Measurements from ENCODE around the gene TBC1D5. TPM values are rescaled to one million over a fixed set of nuclear protein-coding genes. Genes with fewer than 3 reads are reported as not detected.

Gene TBC1D5
- total RNA-seq, 4 donors from 2014 or later = 51.9 to 66.8 (median 60.1) TPM

- no peak for DNase-seq (ENCODE audit: low spot score in 2 of 2)
- intact Hi-C loops (cut with DNase I; ENCODE audit: low total_unique reads) = no loop called here
These were observed 189.4 kb downstream of the TBC1D5 start for GRCh38 chr3:17553080-17553479.

DNA sequence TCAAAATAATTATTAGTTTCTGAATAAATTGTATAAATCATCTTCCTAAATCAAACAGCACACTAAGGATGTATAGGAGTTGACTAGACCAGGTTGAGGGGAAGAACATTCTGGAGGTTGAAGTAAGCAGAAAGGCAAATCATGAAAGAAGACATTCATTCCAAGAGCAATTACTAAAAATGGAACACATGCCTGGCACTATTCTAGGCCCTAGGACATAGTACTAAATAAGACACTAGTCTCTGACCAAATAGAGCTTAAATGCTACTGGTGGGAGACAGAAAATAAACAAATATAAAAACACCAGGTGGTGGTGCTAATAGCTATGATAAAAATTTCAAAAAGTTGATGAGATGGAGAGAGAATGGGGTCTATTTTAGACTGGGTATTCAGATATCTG, 190.1 kb downstream of the TBC1D5 start:
- DNase-seq (ENCODE audit: low spot score in 2 of 2) = no peak
- intact Hi-C loops (cut with DNase I; ENCODE audit: low total_unique reads) = no loop called here
- no peak overlapping the region for H3K4me3 ChIP-seq (ENCODE audit: low read depth, poor library complexity, severe bottlenecking)
- TF ChIP-seq, protein P1, sequence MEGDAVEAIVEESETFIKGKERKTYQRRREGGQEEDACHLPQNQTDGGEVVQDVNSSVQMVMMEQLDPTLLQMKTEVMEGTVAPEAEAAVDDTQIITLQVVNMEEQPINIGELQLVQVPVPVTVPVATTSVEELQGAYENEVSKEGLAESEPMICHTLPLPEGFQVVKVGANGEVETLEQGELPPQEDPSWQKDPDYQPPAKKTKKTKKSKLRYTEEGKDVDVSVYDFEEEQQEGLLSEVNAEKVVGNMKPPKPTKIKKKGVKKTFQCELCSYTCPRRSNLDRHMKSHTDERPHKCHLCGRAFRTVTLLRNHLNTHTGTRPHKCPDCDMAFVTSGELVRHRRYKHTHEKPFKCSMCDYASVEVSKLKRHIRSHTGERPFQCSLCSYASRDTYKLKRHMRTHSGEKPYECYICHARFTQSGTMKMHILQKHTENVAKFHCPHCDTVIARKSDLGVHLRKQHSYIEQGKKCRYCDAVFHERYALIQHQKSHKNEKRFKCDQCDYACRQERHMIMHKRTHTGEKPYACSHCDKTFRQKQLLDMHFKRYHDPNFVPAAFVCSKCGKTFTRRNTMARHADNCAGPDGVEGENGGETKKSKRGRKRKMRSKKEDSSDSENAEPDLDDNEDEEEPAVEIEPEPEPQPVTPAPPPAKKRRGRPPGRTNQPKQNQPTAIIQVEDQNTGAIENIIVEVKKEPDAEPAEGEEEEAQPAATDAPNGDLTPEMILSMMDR (IDR thresholded peaks at IDR 0.05) = no peak
- TF ChIP-seq POLR2A (IDR thresholded peaks at IDR 0.05) = no peak

More at GRCh38 chr3:17553080-17553479, 189.4 kb downstream of the TBC1D5 start:
- no peak overlapping the region for H3K4me3 ChIP-seq (ENCODE audit: low read depth, poor library complexity, severe bottlenecking)
- WGBS, 2 donors = 54 to 59% methylated on average over 1 of the region's 1 CpG
- TF ChIP-seq POLR2A (IDR thresholded peaks at IDR 0.05) = no peak

- TF ChIP-seq, protein P1 (IDR thresholded peaks at IDR 0.05) = no peak
- no peak for TF ChIP-seq POLR2A (IDR thresholded peaks at IDR 0.05)
- intact Hi-C loops (cut with DNase I; ENCODE audit: low total_unique reads) = no loop called here
- DNase-seq (ENCODE audit: low spot score in 2 of 2) = no peak
- WGBS, 2 donors = 68 to 83% methylated on average over 1 of the region's 1 CpG
- H3K4me3 ChIP-seq (ENCODE audit: low read depth, poor library complexity, severe bottlenecking) = no peak overlapping the region
These were observed 190.5 kb downstream of the TBC1D5 start for GRCh38 chr3:17551895-17552294.

DNA sequence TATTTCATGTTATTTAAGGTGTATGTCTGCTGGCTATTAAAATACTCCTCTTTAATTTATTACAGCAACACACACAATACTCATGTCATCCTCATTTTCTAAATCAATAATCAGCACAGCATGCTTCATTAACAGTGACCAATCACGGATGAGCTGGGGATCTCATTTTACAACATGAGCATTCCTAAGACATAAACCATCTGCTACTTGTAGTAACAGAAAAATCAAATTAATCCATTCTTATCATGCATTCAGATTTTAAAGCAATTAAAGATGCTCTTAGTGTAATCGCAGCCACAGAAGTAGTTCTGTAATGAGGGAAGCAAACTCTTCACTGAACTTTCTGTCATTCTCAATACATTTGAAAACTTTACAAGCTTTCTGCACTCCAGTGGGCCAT, 191.1 kb downstream of the TBC1D5 start:
- TF ChIP-seq, protein P1 (IDR thresholded peaks at IDR 0.05) = no peak
- no peak for TF ChIP-seq POLR2A (IDR thresholded peaks at IDR 0.05)
- DNase-seq (ENCODE audit: low spot score in 2 of 2) = no peak
- intact Hi-C loops (cut with DNase I; ENCODE audit: low total_unique reads) = no loop called here
- H3K4me3 ChIP-seq (ENCODE audit: low read depth, poor library complexity, severe bottlenecking) = no peak overlapping the region
- WGBS, 2 donors = 69 to 82% methylated on average over 2 of the region's 2 CpGs

GRCh38 chr3:17550624-17551023, 191.8 kb downstream of the TBC1D5 start:
- no peak for TF ChIP-seq POLR2A (IDR thresholded peaks at IDR 0.05)
- TF ChIP-seq, protein P1 (IDR thresholded peaks at IDR 0.05) = no peak
- no peak overlapping the region for H3K4me3 ChIP-seq (ENCODE audit: low read depth, poor library complexity, severe bottlenecking)
- intact Hi-C loops (cut with DNase I; ENCODE audit: low total_unique reads) = no loop called here
- DNase-seq (ENCODE audit: low spot score in 2 of 2) = no peak

DNA sequence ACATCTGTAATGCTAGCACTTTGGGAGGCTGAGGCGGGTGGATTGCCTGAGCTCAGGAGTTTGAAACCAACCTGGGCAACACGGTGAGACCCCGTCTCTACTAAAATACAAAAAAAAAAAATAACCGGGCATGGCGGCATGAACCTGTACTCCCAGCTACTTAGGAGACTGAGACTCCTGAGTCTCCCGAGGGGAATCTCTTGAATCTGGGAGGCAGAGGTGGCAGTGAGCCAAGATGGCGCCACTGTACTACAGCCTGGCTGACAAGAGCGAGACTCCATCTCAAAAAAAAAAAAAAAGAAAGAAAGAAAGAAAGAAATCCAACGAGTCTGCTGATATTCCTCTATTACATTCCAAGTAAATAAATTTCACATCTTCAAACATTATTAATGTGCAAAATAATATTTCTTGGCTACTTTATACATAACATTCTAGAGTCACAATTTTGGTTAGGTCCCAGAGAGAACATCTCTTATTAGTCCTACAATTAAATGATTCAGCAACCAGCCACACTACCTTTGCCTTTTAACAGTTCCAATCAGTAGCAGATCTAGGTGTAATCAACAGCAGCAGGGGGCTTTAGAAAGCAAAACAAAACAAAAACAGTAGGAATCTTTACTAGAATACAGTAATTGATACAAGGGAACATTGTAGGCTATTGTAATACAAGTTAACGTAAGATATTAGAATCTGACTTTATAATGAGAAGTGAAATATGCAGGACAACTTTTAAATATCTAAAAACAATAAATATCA, 195.8 kb downstream of the TBC1D5 start:
- intact Hi-C loops (cut with DNase I; ENCODE audit: low total_unique reads) = no loop called here

More for the DNA sequence above, 195.8 kb downstream of the TBC1D5 start:
- no peak for TF ChIP-seq POLR2A (IDR thresholded peaks at IDR 0.05)
- TF ChIP-seq, protein P1 (IDR thresholded peaks at IDR 0.05) = no peak
- DNase-seq (ENCODE audit: low spot score in 2 of 2) = no peak
- 88 to 90% methylated on average over 10 of the region's 10 CpGs for WGBS, 2 donors
- no peak overlapping the region for H3K4me3 ChIP-seq (ENCODE audit: low read depth, poor library complexity, severe bottlenecking)
